HG03442 (cell line): Measurements from ENCODE around the gene AKR7A2.
"Not testable (repeated sequence)": the region's sequence is repeated elsewhere in the genome, so short reads cannot be mapped to it uniquely, and the experiment has no call there.

ENCODE experiments used
- ATAC-seq: cut with Tn5 transposase; IDR thresholded peaks from one replicate; pipeline ENCODE4 v1.9.1; 2021; ENCODE audit warnings: mild to moderate bottlenecking, moderate library complexity; ENCODE audit not compliant: unreplicated experiment

AKR7A2 gene

DNA sequence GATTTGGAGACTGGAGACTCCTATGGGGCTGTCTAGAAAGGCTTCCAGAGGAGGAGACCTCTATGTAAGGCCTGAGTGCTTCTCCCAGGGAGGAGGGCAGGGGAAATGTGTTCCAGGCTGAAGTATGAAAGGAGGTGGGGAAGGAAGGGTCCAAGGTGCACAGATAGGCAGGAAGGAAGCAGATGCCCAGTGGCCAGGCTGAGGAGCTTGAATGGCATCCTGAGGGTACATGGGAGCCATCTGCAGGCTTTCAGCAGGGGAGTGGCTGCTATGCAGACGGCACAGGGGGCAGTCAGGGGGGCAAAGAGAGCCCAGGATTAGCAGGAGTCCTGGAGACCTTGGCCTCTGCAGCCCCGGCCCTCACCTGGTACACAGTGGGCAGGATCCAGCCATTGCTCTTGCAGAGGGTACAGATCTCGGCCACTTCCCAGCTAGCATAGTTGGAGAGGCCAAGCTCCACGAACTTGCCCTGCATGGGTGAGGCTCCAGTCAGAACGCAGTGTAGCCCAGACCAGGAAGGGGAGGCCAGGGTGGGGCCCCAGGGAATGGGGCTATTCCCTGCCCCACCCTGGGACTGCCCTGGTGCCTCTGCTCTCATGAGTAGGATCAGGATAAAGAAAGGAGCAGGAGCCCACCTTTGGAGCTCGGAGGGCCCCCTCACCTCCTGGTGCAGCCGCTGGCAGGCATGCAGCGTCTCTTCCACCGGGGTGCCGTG is 4.0 kb downstream of the AKR7A2 start:
- ATAC-seq = no peak

DNA sequence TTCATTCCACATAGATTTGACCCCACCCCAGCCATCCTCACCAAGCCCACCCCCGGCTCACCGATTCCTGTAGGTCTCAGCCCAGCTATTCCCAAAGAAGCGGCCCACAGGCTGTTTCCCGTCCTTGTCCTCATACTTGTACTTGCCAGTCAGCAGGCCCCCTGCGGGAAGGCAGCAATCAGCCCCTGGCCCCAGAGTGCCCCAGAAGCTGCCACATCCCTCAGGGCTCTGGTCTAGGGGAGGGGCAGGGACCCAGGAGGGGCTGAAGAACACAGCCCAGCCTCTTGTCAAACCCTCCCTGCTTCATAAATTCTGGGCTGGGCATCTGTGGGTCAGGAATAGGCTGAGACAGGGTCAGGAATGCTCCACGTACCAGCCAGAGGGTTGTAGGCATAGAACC is 5.0 kb downstream of the AKR7A2 start:
- no peak for ATAC-seq

DNA sequence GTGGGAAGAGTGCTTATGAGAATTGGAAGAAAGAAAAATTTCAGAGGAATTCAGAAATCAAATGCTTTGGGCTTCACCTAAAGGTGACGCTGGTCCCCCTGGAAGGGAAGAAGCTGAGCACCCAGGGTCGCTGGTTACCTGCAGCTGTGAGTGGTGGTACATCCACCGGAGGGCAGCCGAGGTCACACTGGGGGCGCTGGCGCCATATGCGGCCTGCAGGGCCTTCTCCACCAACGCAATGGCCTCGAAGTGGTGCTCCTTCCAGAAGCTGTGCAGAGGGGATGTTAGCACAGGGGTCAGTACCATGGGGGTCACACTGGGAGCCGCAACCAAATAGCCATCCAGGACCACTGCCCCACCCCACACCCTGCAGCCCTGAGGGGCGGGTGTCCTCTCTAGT is 6.1 kb downstream of the AKR7A2 start:
- ATAC-seq = no peak

DNA sequence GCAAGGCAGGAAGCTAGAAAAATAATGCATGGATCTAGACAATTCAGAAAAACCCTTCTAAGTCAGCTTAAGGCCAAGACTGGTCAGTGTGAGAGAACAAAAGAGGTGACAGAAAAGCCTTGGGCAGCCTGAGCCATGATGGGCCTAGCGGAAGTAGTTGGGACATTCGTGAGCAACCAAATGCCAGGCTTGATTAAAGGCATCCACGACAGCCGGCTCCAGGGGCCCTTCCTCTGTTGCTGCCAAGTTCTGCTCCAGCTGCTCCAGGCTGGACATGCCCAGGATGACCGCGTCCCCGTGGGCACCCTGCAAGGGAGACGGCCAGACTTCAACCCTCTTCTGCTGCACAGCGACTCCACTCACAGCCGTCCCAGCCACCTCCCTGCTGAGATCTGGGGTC is 7.9 kb downstream of the AKR7A2 start:
- ATAC-seq = not testable (repeated sequence)

DNA sequence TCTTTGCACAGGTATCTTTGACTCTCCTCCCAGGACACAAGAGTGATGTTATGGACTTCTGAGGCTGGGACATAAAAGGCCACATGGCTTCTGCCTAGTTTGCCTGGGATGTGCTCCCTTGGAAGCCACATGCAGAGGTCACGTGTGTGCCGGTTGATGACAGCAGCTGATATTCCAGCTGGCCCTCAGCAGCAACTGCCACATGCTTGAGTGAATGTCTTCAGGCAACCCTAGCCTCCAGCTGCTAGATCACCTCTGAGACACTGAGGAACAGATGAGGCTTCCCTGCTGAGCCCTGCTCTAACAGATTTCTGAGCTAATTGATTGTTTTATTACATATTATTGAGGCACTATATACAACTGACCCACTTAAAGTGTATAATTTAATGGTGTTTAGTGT is 11.7 kb downstream of the AKR7A2 start:
- no peak for ATAC-seq

DNA sequence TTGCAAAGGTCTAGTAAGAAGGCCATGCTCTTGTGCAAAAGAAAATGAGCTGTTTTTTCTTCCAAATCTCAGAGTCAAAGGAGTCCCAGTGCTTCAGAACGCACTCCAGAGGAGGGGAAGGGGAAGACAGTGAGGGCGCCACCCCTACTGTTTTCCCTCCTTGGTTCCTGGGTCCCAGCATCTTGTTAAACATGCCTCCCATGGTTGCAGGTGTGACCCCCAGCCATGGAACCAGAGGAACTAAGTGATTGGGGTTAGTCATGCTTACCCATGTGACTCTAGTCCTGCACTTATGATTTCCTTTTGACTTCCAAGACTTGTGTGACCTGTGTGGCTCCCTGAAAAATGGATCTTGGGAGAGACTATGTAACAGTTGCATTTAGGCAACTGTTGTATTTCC is 17.3 kb downstream of the AKR7A2 start:
- no peak for ATAC-seq

DNA sequence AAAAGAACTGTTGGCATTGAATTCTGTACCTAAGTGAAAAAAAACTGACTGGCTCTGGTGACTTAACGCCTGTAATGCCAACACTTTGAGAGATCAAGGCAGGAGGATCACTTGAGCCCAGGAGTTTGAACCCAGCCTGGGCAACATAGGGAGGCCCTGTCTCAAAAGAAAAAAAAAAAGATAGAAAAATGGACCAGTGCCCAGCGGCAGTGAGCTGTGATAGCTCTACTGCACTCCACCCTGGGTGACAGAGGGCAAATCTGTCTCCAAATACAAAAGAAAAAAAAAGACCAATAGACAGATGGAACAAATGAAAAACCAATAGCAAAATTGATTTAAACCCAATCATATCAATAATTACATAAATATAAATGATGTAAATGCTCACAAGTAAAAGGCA is 22.7 kb downstream of the AKR7A2 start:
- ATAC-seq = no peak

DNA sequence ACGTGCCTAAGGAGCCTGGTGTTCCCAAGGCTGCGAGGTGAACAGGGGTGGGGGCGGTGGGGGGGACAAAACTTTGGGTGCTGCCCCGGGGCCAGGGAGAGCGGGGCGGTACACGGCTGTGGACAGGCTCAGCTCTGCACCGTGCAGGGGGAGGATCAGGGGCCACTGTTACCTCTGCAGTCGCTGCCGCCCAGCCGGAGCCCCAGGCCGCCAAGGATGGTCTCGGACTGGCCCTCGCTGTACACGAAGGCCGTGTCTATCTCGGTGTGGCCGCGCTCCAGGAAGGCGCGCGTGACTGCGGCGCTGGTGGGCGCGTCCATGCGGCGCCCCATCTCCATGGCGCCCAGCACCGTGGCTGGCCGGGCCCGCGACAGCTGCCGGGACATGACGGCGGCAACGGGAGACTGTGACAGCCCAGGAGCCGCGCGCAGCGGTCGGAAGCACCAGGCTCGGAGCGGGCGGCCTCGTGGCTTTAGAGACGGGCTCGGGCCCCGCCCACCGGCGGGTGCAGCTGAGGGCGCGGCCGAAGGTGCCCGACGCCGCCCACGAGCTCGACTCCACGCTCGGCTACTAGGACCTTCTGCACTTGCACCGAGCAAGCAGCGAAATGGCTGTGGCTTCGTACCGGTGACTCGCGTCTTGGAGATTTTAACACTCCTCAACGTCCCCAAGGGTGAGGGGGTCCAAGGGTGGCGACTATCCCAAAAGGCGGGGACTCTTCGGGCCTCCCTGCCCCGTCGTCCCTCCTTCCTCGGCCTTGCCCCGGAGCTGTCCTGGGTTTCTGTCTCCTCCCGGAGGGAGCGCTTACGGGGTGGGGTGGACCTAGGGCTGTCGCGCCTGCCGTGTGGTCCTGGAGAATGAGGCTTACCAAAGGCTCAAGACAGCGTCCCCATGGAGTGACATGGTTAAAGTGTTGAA is 23.4 kb downstream of the AKR7A2 start, which contains the start of gene AKR7A3:
AKR7A3 (minus strand) TSS at position 447 of the 918 bp plus-strand sequence; CDS start at position 386, 61 bp downstream.
- not testable (repeated sequence) for ATAC-seq

DNA sequence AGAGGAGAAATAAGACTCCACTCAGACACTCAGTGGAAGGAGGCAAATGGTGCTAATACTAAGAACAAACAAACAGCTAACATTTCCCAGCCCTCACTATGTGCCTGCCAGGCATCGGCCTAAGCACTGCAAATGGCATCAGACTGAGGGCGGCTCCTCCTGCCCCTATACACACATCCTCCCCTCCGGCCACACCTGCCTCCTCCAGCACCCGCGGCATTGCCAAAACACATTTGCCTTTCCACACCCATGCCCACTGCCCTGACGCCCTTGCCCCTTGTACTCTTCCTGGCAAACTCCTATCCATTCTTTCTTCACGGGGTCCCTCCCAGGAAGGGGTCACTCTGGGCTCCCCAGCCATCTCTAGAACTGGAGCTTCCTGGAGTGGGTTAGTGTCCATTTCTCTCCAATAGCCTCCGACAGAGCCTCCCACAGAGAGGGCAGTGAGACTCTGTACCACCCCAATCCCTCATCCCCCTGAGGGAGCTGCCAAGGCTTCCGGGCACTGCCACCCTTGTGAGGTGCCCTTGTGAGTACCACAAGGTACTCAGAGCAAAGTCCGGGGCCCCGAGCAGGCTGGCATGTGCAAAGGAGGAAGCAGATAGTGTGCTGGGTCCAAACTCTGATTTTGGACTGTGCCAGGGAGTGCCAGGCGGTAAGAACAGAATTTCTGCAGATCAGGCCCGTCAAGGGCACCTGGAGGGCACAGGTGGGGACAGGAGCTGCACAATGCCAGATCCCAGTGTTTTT is 24.3 kb downstream of the AKR7A2 start:
- ATAC-seq = no peak

DNA sequence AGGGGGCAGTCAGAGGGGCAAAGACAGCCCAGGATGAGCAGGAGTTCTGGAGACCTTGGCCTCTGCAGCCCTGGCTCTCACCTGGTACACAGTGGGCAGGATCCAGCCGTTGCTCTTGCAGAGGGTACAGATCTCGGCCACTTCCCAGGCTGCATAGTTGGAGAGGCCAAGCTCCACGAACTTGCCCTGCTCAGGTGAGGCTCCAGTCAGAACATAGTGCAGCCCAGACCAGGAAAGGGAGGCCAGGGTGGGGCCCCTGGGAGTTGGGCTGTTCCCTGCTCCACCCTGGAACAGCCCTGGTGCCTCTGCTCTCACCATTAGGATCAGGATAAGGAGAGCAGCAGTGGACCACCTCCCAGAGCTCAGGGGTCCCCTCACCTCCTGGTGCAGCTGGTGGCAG is 26.1 kb downstream of the AKR7A2 start:
- not testable (repeated sequence) for ATAC-seq

DNA sequence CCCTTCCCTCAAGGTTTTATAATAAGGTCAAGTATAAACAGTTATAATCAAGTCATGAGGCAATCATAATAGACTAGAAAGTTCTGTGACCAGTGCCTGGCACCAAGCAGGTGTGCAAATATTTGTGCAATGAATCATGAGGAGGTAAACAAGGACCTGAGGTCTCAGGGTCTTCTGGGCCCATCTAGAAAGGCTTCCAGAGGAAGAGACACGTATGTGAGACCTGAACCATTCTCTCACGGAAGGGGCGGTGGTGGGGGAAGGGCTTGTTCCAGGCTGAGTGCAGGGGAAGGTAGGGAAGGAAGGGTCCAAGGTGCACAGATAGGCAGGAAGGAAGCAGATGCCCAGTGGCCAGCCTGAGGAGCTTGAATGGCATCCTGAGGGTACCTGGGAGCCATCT is 26.6 kb downstream of the AKR7A2 start:
- not testable (repeated sequence) for ATAC-seq

DNA sequence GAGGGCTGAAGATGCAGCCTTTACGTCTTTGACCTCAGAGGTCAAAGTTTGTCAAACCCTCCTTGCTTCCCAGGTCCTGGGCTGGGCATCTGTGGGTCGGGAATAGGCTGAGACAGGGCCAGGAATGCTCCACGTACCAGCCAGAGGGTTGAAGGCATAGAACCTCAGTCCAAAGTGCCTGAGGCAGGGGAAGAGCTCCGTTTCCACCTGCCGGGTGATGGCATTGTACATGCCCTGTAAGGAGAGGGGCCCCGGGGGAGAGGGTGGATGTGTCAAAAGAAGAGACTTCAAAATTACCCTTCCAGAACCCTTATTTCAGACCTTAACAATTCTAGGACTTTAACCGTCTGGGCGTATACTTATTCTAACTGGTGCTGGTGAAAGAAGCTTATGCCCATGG is 27.1 kb downstream of the AKR7A2 start:
- ATAC-seq = no peak

DNA sequence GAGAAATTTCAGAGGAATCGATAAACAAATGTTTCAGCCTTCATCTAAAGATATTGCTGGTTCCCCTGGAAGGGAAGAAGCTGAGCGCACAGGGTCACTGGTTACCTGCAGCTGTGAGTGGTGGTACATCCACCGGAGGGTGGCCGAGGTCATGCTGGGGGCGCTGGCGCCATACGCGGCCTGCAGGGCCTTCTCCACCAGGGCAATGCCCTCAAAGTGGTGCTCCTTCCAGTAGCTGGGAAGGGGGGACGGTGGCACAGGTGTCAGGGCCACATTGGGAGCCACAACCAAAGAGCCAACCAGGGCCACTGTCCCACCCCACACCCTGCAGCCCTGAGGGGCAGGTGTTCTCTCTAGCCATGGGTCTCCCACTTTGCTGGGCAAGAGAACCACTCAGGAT is 28.1 kb downstream of the AKR7A2 start:
- no peak for ATAC-seq

DNA sequence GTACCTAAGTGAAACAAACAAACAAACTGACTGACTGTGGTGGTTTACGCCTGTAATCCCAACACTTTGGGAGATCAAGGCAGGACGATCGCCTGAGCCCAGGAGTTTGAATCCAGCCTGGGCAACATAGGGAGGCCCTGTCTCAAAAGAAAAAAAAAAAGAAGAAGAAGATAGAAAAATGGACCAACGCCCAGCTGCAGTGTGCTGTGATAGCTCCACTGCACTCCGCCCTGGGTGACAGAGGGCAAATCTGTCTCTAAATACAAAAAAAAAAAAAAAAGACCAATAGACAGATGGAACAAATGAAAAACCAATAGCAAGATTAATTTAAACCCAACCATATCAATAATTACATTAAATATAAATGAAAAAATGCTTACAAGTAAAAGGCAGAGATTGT is 37.3 kb downstream of the AKR7A2 start:
- ATAC-seq = no peak

DNA sequence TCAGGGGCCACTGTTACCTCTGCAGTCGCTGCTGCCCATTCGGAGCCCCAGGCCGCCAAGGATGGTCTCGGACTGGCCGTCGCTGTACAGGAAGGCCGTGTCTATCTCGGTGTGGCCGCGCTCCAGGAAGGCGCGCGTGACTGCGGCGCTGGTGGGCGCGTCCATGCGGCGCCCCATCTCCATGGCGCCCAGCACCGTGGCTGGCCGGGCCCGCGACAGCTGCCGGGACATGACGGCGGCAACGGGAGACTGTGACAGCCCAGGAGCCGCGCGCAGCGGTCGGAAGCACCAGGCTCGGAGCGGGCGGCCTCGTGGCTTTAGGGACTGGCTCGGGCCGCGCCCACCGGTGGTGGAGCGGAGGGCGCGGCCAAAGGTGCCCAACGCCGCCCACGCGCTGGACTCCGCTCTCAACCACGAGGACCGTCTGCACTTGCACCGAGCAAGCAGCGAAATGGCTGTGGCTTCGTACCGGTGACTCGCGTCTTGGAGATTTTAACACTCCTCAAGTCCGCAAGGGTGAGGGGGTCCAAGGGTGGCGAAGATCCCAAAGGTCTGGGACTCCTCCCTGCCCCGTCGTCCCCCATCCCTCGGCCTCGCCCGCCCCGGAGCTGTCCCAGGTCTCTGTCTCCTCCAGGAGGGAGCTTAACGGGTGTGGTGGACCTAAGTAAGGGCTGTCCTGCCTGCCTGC is 38.0 kb downstream of the AKR7A2 start:
- ATAC-seq = not testable (repeated sequence)

DNA sequence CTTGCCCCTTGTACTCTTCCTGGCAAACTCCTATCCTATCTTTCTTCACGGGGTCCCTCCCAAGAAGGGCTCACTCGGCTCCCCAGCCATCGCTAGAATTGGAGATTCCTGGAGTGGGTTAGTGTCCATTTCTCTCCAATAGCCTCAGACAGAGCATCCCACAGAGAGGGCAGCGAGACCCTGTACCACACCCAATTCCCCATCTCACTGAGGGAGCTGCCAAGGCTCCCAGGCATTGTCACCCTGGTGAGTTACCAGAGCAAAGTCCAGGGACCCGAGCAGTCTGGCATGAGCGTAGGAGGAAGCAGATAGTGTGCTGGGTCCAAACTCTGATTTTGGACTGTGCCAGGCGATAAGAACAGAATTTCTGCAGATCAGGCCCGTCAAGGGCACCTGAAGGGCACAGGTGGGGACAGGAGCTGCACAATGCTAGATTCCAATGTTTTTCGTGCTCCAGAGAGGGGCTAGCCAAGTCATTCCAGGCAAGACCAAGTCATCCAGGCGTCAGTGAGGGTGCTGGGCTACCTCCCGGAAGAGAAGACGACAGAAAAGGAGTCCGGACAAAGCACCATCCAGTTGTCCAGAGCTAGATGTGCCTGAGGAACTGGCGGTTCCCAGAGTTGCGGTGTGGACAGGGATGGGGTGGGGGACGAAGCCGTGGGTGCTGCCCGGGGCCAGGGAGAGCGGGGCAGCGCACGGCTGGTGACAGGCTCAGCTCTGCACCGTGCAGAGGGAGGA is 38.7 kb downstream of the AKR7A2 start:
- no peak for ATAC-seq

DNA sequence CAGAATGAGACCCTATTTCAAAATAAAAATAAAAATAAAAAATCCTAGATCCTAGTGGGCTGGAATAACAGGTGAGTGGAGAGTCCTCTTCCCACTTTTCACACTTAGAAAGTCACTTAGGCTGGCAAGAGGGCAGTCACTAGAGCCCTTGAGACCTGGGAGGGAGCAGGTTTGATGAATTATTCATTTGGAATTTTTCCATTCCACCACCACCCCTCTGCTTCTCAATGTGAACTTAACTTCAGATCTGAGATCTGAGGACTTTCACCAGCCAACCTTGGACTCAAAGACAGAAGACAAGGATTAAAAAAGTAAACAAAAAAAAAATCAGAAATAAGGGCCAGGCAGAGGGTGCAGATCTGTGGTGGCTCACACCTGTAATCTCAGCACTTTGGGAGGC is 39.9 kb downstream of the AKR7A2 start:
- ATAC-seq = no peak

DNA sequence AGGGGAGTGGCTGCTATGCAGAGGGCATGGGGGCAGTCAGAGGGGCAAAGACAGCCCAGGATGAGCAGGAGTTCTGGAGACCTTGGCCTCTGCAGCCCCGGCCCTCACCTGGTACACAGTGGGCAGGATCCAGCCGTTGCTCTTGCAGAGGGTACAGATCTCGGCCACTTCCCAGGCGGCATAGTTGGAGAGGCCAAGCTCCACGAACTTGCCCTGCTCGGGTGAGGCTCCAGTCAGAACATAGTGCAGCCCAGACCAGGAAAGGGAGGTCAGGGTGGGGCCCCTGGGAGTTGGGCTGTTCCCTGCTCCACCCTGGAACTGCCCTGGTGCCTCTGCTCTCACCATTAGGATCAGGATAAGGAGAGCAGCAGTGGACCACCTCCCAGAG is 41.6 kb downstream of the AKR7A2 start:
- not testable (repeated sequence) for ATAC-seq

DNA sequence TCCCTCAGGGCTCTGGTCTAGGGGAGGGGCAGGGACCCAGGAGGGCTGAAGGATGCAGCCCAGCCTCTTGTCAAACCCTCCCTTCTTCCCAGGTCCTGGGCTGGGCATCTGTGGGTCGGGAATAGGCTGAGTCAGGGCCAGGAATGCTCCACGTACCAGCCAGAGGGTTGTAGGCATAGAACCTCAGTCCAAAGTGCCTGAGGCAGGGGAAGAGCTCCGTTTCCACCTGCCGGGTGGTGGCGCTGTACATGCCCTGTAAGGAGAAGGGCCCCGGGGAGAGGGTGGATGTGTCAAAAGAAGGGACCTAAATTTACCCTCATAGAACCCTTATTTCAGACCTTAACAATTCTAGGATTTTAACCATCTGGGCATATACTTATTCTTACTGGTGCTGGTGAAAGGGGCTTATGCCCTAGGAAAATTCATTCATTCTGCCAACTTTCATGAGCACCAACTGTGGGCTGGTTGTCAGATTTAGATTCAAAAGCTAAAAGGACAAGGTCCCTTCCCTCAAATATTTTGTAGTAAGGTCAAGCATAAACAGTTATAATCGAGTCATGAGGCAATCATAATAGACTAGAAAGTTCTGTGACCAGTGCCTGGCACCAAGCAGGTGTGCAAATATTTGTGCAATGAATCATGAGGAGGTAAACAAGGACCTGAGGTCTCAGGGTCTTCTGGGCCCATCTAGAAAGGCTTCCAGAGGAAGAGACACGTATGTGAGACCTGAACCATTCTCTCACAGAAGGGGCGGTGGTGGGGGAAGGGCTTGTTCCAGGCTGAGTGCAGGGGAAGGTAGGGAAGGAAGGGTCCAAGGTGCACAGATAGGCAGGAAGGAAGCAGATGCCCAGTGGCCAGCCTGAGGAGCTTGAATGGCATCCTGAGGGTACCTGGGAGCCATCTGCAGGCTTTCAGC is 42.3 kb downstream of the AKR7A2 start:
- not testable (repeated sequence) for ATAC-seq
